Right lobe of liver (tissue), 6 donors: ENCODE data around the gene ADRA1B. TPM values are rescaled to one million over a fixed set of nuclear protein-coding genes. Genes with fewer than 3 reads are reported as not detected.

Source experiments
- ATAC-seq, 4 donors: fragments of 200-7000 bp; cut with Tn5 transposase; one replicate each; pipeline ENCODE4 v1.9.1; 2020; ENCODE audit warnings: mild to moderate bottlenecking in 4 of 4, moderate library complexity in 4 of 4
- DNase-seq, 3 donors: peaks; one replicate each; pipeline ENCODE4 v3.0.0-alpha.2; 2020
- H3K27ac ChIP-seq, 3 donors: fragments of 200-600 bp; one replicate each; pipeline ENCODE4 v1.8.0; 2022
- H3K27me3 ChIP-seq, 2 donors: fragments of 200-600 bp; one replicate each; pipeline ENCODE4 v1.8.0; 2022
- H3K36me3 ChIP-seq, 4 donors: fragments of 200-600 bp; sonication (generic) in 1 of 4; one replicate each; pipeline versions ENCODE4 v1.5.1 to v1.8.0; 2017 to 2022; ENCODE audit warnings: control low read depth in 1 of 4
- H3K4me1 ChIP-seq, 4 donors: fragments of 200-600 bp; sonication (generic) in 1 of 4; one replicate each; pipeline versions ENCODE4 v1.5.1 to v1.8.0; 2017 to 2022; ENCODE audit warnings: control low read depth in 1 of 4
- H3K4me3 ChIP-seq, 3 donors: fragments of 200-600 bp; one replicate each; pipeline ENCODE4 v1.8.0; 2022
- H3K9me3 ChIP-seq, 4 donors: fragments of 200-600 bp; sonication (generic) in 1 of 4; one replicate each; pipeline versions ENCODE4 v1.5.1 to v1.8.0; 2017 to 2022; ENCODE audit warnings: control low read depth in 1 of 4
- CTCF ChIP-seq, 4 donors: fragments of 200-600 bp in 3 of 4; fragments of 450-650 bp in 1 of 4; IDR thresholded peaks; one replicate each; pipeline versions ENCODE4 v1.5.1 to v1.8.0; 2016 to 2022; ENCODE audit warnings: antibody characterized with exemption in 4 of 4, mild to moderate bottlenecking in 2 of 4
- POLR2A ChIP-seq: fragments of 450-650 bp; IDR thresholded peaks from one replicate; pipeline ENCODE4 v1.6.1; 2017; ENCODE audit warnings: antibody characterized with exemption, mild to moderate bottlenecking
- WGBS: methylation state at CpG from one replicate; pipeline ENCODE4 v1.1.6; 2018; ENCODE audit warnings: low coverage, low lambda C conversion rate; ENCODE audit not compliant: insufficient coverage; ENCODE audit errors: missing lambda C conversion rate; 5-methylcytosine and 5-hydroxymethylcytosine counted together
- intact Hi-C, 2 donors: fragments of 100-400 bp; cut with DNase I; formaldehyde crosslinking; loops; one replicate each; pipeline versions ENCODE4 v1.11.2 to v1.14.1; 2022
- total RNA-seq, 6 experiments: library from RNA; depleted of rRNA in 2 of 6; stranded (reverse); fragments of >200 nt in 2 of 6; fragmentation: NEBNext Ultra II Directional in 3 of 6; extraction: Animal tissue kit (Norgen Biotek cat#: 25700) in 3 of 6; gene quantifications; one replicate each; pipeline versions ENCODE4 v1.1.0 to v1.2.4, GENCODE V29; 2016 to 2023
- donor health status: DM: no; HTN: yes; CAD: no.
- donor health status: DM: no; HTN: no; CAD: no.
- donor health status: DM: no; HTN: no; CAD: no.
- donor health status: DM: no; HTN: yes; CAD: no.
- donor health status: DM: no; HTN: yes; CAD: no.

ADRA1B gene
- total RNA-seq, 6 experiments from 2014 or later, result 7.8 to 17.1 (median 10.2) TPM

GRCh38 chr5:159943326-159943725 is 27.0 kb downstream of the ADRA1B start:
- Histone ChIP-seq H3K36me3 (no peaks in the 10 kb centered on the region), H3K27ac (no peak overlapping the region), H3K9me3 (no peaks in the 10 kb centered on the region), H3K27me3 (no peaks in the 10 kb centered on the region), H3K4me1 (peaks cover 0 to 9% (median 0%) of the 10 kb centered on the region in 4 donors), H3K4me3 (no peak overlapping the region)
- WGBS, result 65% methylated on average over 5 of the region's 5 CpGs
- TF ChIP-seq CTCF (IDR thresholded peaks at IDR 0.05) (no peak), POLR2A (no peak)
- DNase-seq (no peak), ATAC-seq (no peak)
- intact Hi-C loops, result no loop called here

- 66% methylated on average over 5 of the region's 5 CpGs for WGBS
- Histone ChIP-seq H3K36me3 (no peaks in the 10 kb centered on the region), H3K4me3 (no peak overlapping the region), H3K27me3 (no peaks in the 10 kb centered on the region), H3K9me3 (no peaks in the 10 kb centered on the region), H3K27ac (no peak overlapping the region), H3K4me1 (peaks cover 0 to 9% (median 0%) of the 10 kb centered on the region in 4 donors)
- DNase-seq (no peak), ATAC-seq (no peak)
- TF ChIP-seq POLR2A (no peak), CTCF (IDR thresholded peaks at IDR 0.05) (no peak)
- intact Hi-C loops, result no loop called here
Observed at GRCh38 chr5:159944056-159944600, 27.8 kb downstream of the ADRA1B start.

- intact Hi-C loops, result no loop called here
- no peak overlapping the region for H3K27ac ChIP-seq
- H3K27me3 ChIP-seq, result no peaks in the 10 kb centered on the region
- peaks cover 0 to 9% (median 0%) of the 10 kb centered on the region in 4 donors for H3K4me1 ChIP-seq
- no peak overlapping the region for H3K4me3 ChIP-seq
- H3K36me3 ChIP-seq, result no peaks in the 10 kb centered on the region
- ATAC-seq (no peak), DNase-seq (no peak)
- no peaks in the 10 kb centered on the region for H3K9me3 ChIP-seq
- TF ChIP-seq POLR2A (no peak), CTCF (IDR thresholded peaks at IDR 0.05) (no peak)
- 69% methylated on average over 2 of the region's 2 CpGs for WGBS
Observed at GRCh38 chr5:159945359-159945758, 29.1 kb downstream of the ADRA1B start.

- Histone ChIP-seq H3K27ac (no peak overlapping the region), H3K36me3 (no peaks in the 10 kb centered on the region), H3K4me1 (peaks cover 0 to 9% (median 0%) of the 10 kb centered on the region in 4 donors), H3K4me3 (no peak overlapping the region), H3K27me3 (no peaks in the 10 kb centered on the region), H3K9me3 (no peaks in the 10 kb centered on the region)
- no peak for DNase-seq
- intact Hi-C loops, result no loop called here
- peak; percentile 59 to 76 (median 67) for ATAC-seq
- WGBS, result 46% methylated on average over 9 of the region's 9 CpGs
- TF ChIP-seq CTCF (IDR thresholded peaks at IDR 0.05) (no peak), POLR2A (no peak)
Observed at GRCh38 chr5:159947708-159948358, 31.6 kb downstream of the ADRA1B start.
